Measurements from ENCODE around the gene UMODL1.

DNA sequence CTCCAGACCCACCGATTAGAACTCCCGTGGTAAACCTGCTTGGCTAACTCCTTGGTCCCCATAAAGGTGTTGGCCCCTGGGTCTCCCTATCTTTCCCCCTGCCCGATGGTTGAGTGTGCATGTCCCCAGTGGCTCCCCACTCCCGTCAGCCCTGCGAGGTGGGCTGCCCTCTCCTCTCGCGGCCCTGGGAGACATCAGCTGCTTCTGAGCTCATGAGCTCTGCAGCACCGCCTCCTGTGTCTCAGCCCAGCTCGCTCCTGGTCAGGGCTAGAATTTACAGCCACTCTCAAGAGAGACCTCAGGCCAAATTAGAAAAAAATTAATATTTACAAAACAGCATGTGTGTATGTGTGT lies 45.1 kb upstream of the UMODL1 start:
- TF ChIP-seq, protein P1, sequence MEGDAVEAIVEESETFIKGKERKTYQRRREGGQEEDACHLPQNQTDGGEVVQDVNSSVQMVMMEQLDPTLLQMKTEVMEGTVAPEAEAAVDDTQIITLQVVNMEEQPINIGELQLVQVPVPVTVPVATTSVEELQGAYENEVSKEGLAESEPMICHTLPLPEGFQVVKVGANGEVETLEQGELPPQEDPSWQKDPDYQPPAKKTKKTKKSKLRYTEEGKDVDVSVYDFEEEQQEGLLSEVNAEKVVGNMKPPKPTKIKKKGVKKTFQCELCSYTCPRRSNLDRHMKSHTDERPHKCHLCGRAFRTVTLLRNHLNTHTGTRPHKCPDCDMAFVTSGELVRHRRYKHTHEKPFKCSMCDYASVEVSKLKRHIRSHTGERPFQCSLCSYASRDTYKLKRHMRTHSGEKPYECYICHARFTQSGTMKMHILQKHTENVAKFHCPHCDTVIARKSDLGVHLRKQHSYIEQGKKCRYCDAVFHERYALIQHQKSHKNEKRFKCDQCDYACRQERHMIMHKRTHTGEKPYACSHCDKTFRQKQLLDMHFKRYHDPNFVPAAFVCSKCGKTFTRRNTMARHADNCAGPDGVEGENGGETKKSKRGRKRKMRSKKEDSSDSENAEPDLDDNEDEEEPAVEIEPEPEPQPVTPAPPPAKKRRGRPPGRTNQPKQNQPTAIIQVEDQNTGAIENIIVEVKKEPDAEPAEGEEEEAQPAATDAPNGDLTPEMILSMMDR (conservative IDR thresholded peaks at IDR 0.05; ENCODE audit: low read length): no peak
- TF ChIP-seq EZH2phosphoT487 (IDR thresholded peaks at IDR 0.05; ENCODE audit: borderline replicate concordance, low read depth, low read length): no peak

All from OCI-LY7 (cell line).